Testis (tissue), 2 donors: ENCODE measurements around the gene PEF1.

Experiments
- CTCF ChIP-seq, 3 experiments: fragments of 450-650 bp in 2 of 3; fragments of 200-600 bp in 1 of 3; sonication (generic) in 1 of 3; IDR thresholded peaks; one replicate each; pipeline ENCODE4 v1.5.1; 2016 to 2019; ENCODE audit warnings: antibody characterized with exemption in 3 of 3, mild to moderate bottlenecking in 2 of 3, moderate library complexity in 1 of 3
- POLR2A ChIP-seq: fragments of 450-650 bp; IDR thresholded peaks from one replicate; pipeline ENCODE4 v1.6.1; 2017; ENCODE audit warnings: antibody characterized with exemption, mild to moderate bottlenecking, moderate library complexity

GRCh38 chr1:31688233-31688918 is 43.7 kb upstream of the PEF1 start:
- no peak for TF ChIP-seq CTCF (IDR thresholded peaks at IDR 0.05)
- no peak for TF ChIP-seq POLR2A
